HG02840 (cell line): ENCODE data around the gene KCND1.
A peak's percentile ranks its signal among the peaks of the same experiment; 100 is the strongest.

Experiments used
- ATAC-seq: cut with Tn5 transposase; IDR thresholded peaks from one replicate; pipeline ENCODE4 v1.9.1; 2021; ENCODE audit warnings: mild to moderate bottlenecking, moderate library complexity, moderate number of reproducible peaks; ENCODE audit not compliant: unreplicated experiment, low FRiP score

KCND1 gene

GRCh38 chrX:48939524-48940228, 32.0 kb downstream of the KCND1 start:
- ATAC-seq = no peak

- ATAC-seq = peak; percentile 45
These were observed 32.8 kb downstream of the KCND1 start for GRCh38 chrX:48938721-48939425.

- ATAC-seq = peak; percentile 68
These were observed 34.4 kb downstream of the KCND1 start for GRCh38 chrX:48937054-48937907.

- peak; percentile 10 for ATAC-seq
These were observed 35.1 kb downstream of the KCND1 start for GRCh38 chrX:48936429-48937053.

- ATAC-seq = no peak
These were observed 36.4 kb downstream of the KCND1 start for GRCh38 chrX:48935301-48935670.

- no peak for ATAC-seq
These were observed 36.9 kb downstream of the KCND1 start for GRCh38 chrX:48934581-48935300.

- no peak for ATAC-seq
These were observed 37.9 kb downstream of the KCND1 start for GRCh38 chrX:48933757-48934156.

GRCh38 chrX:48927736-48928382, 43.8 kb downstream of the KCND1 start:
- no peak for ATAC-seq

- no peak for ATAC-seq
These were observed 44.5 kb downstream of the KCND1 start for GRCh38 chrX:48927123-48927522.

GRCh38 chrX:48924270-48924669, 47.4 kb downstream of the KCND1 start:
- no peak for ATAC-seq

- no peak for ATAC-seq
These were observed 47.9 kb downstream of the KCND1 start for GRCh38 chrX:48923771-48924170.

GRCh38 chrX:48920718-48921104, 50.9 kb downstream of the KCND1 start:
- ATAC-seq = no peak

- no peak for ATAC-seq
These were observed 51.5 kb downstream of the KCND1 start for GRCh38 chrX:48919947-48920717.

GRCh38 chrX:48919360-48919841, 52.2 kb downstream of the KCND1 start:
- peak; percentile 8 for ATAC-seq

GRCh38 chrX:48918643-48919340, 52.9 kb downstream of the KCND1 start, which contains the start of gene PIM2:
TSS of gene PIM2 (minus strand) at chrX:48919024. CDS start at chrX:48918834, 190 bp downstream.
- peak; percentile 66 for ATAC-seq

GRCh38 chrX:48918301-48918642, 53.4 kb downstream of the KCND1 start:
- ATAC-seq = no peak

GRCh38 chrX:48917139-48918001, 54.3 kb downstream of the KCND1 start:
- peak; percentile 34 for ATAC-seq
